IMR-90 (cell line): ENCODE results near the gene LIN9. TPM values are rescaled to one million over a fixed set of nuclear protein-coding genes. Genes with fewer than 3 reads are reported as not detected.

Experiments
- ATAC-seq: fragments of 200-7000 bp; cut with Tn5 transposase; 2 replicates; pipeline ENCODE4 v1.9.1; 2020; ENCODE audit warnings: low read depth, mild to moderate bottlenecking, moderate library complexity
- BruUV-seq: library from RNA; stranded (reverse); fragments of 400-500 nt; replicated peaks from 2 replicates; lab custom pipeline; 2021; lab: Mats Ljungman, UMichigan
- CTCF ChIA-PET: fragments of 300-600 bp; formaldehyde crosslinking; extraction: SDS; loops from one replicate; lab custom pipeline; 2021; ENCODE audit warnings: antibody characterized with exemption; lab: Yijun Ruan, JAX
- POLR2A ChIA-PET: fragments of 300-600 bp; sonication (Branson Sonifier 250); formaldehyde crosslinking; loops from one replicate; lab custom pipeline; 2022; ENCODE audit warnings: antibody characterized with exemption; ENCODE audit not compliant: unreplicated experiment; lab: Charles Lee
- DNase-seq: peaks from one replicate; pipeline ENCODE4 v3.0.0; 2013
- H2AFZ ChIP-seq: replicated peaks from 2 replicates; pipeline ENCODE3; 2013; ENCODE audit warnings: low read length, mild to moderate bottlenecking; ENCODE audit not compliant: poor library complexity
- H2AK5ac ChIP-seq: 2 replicates; pipeline ENCODE4 v1.6.1; 2013; ENCODE audit warnings: low read depth, low read length, inconsistent platforms
- H2AK9ac ChIP-seq: replicated peaks from 2 replicates; pipeline ENCODE3; 2013; ENCODE audit warnings: mild to moderate bottlenecking, low read depth, low read length, moderate library complexity; ENCODE audit not compliant: poor library complexity
- H2BK120ac ChIP-seq: 2 replicates; pipeline ENCODE4 v1.6.1; 2013; ENCODE audit warnings: low read depth, low read length, inconsistent platforms
- H2BK15ac ChIP-seq: 3 replicates; pipeline ENCODE4 v1.6.1; 2013; ENCODE audit warnings: low read depth, low read length, inconsistent platforms
- H2BK20ac ChIP-seq: 2 replicates; pipeline ENCODE4 v1.6.1; 2013; ENCODE audit warnings: low read depth, mild to moderate bottlenecking, inconsistent platforms, low read length, moderate library complexity
- H2BK5ac ChIP-seq: 2 replicates; pipeline ENCODE4 v1.6.1; 2013; ENCODE audit warnings: mild to moderate bottlenecking, low read depth, low read length, inconsistent platforms; ENCODE audit not compliant: poor library complexity, severe bottlenecking
- H3K14ac ChIP-seq: replicated peaks from 2 replicates; pipeline ENCODE4 v1.6.1; 2013; ENCODE audit warnings: low read depth, low read length, inconsistent platforms
- H3K18ac ChIP-seq: 2 replicates; pipeline ENCODE4 v1.6.1; 2013; ENCODE audit warnings: low read depth, low read length, control low read depth
- H3K23ac ChIP-seq: 2 replicates; pipeline ENCODE4 v1.6.1; 2013; ENCODE audit warnings: low read depth, low read length, inconsistent platforms
- H3K27ac ChIP-seq: 2 replicates; pipeline ENCODE4 v1.5.1; 2013; ENCODE audit warnings: mild to moderate bottlenecking, control low read depth, low read length; ENCODE audit not compliant: insufficient read depth
- H3K27me3 ChIP-seq: 2 replicates; pipeline ENCODE4 v1.6.1; 2013; ENCODE audit warnings: low read length; ENCODE audit not compliant: control insufficient read depth, insufficient read depth
- H3K36me3 ChIP-seq: 2 replicates; pipeline ENCODE4 v1.6.1; 2013; ENCODE audit warnings: low read length, mixed read lengths; ENCODE audit not compliant: control insufficient read depth, insufficient read depth
- H3K4ac ChIP-seq: 2 replicates; pipeline ENCODE4 v1.6.1; 2013; ENCODE audit warnings: low read depth, low read length, inconsistent platforms
- H3K4me1 ChIP-seq: 2 replicates; pipeline ENCODE4 v1.6.1; 2013; ENCODE audit warnings: low read length, mixed read lengths; ENCODE audit not compliant: control insufficient read depth, insufficient read depth
- H3K4me2 ChIP-seq: 2 replicates; pipeline ENCODE4 v1.6.1; 2013; ENCODE audit warnings: low read depth, mild to moderate bottlenecking, control low read depth, low read length, moderate library complexity
- H3K4me3 ChIP-seq: 2 replicates; pipeline ENCODE4 v1.5.1; 2013; ENCODE audit warnings: low read depth, mild to moderate bottlenecking, control low read depth, low read length, moderate library complexity; ENCODE audit not compliant: insufficient read depth
- H3K56ac ChIP-seq: 2 replicates; pipeline ENCODE4 v1.6.1; 2013; ENCODE audit warnings: low read length, inconsistent platforms; ENCODE audit not compliant: insufficient read depth; ENCODE audit errors: extremely low read depth
- H3K79me1 ChIP-seq, 2 experiments: 2 replicates each; pipeline ENCODE4 v1.6.1; 2013; ENCODE audit warnings: low read length in 2 of 2, inconsistent platforms in 1 of 2, low read depth in 1 of 2
- H3K9ac ChIP-seq: 2 replicates; pipeline ENCODE4 v1.6.1; 2013; ENCODE audit warnings: low read depth, low read length, control low read depth
- H3K9me1 ChIP-seq: 2 replicates; pipeline ENCODE4 v1.6.1; 2013; ENCODE audit warnings: low read length, inconsistent platforms; ENCODE audit not compliant: insufficient read depth
- H3K9me3 ChIP-seq: 2 replicates; pipeline ENCODE4 v1.6.1; 2013; ENCODE audit warnings: low read length; ENCODE audit not compliant: control insufficient read depth, insufficient read depth
- H4K20me1 ChIP-seq: 2 replicates; pipeline ENCODE4 v1.6.1; 2013; ENCODE audit warnings: low read length, inconsistent platforms; ENCODE audit not compliant: insufficient read depth
- H4K5ac ChIP-seq: 2 replicates; pipeline ENCODE4 v1.6.1; 2013; ENCODE audit warnings: mild to moderate bottlenecking, low read depth, low read length, control low read depth
- H4K8ac ChIP-seq, 2 experiments: 2 replicates each; pipeline ENCODE4 v1.6.1; 2013; ENCODE audit warnings: low read depth in 2 of 2, low read length in 2 of 2, control low read depth in 1 of 2, inconsistent platforms in 1 of 2
- H4K91ac ChIP-seq: 2 replicates; pipeline ENCODE4 v1.6.1; 2013; ENCODE audit warnings: low read depth, low read length, inconsistent platforms; ENCODE audit not compliant: insufficient read depth
- BHLHE40 ChIP-seq: fragments of 150-350 bp; IDR thresholded peaks from 2 replicates; pipeline ENCODE4 v1.6.1; 2016; ENCODE audit warnings: mild to moderate bottlenecking, low read depth, low read length
- CEBPB ChIP-seq: IDR thresholded peaks from 2 replicates; pipeline ENCODE4 v1.6.1; 2012; ENCODE audit warnings: low read depth, low read length, improper control_type of control experiment
- CHD1 ChIP-seq: IDR thresholded peaks from 2 replicates; pipeline ENCODE4 v1.6.1; 2012; ENCODE audit warnings: low read depth, low read length, improper control_type of control experiment
- FOS ChIP-seq: fragments of 150-350 bp; IDR thresholded peaks from 2 replicates; pipeline ENCODE4 v1.6.1; 2016; ENCODE audit warnings: low read depth, low read length
- MAFK ChIP-seq: IDR thresholded peaks from 2 replicates; pipeline ENCODE4 v1.6.1; 2012; ENCODE audit warnings: low read depth, low read length, improper control_type of control experiment
- MAZ ChIP-seq: IDR thresholded peaks from 2 replicates; pipeline ENCODE4 v1.6.1; 2012; ENCODE audit warnings: low read depth, mild to moderate bottlenecking, low read length, improper control_type of control experiment, moderate library complexity, borderline replicate concordance
- MXI1 ChIP-seq: IDR thresholded peaks from 2 replicates; pipeline ENCODE4 v1.6.1; 2012; ENCODE audit warnings: low read depth, mild to moderate bottlenecking, low read length, moderate library complexity, borderline replicate concordance
- NFE2L2 ChIP-seq: fragments of 150-350 bp; IDR thresholded peaks from 2 replicates; pipeline ENCODE4 v1.6.1; 2016; ENCODE audit warnings: low read depth, mild to moderate bottlenecking, low read length
- POLR2A ChIP-seq: IDR thresholded peaks from 2 replicates; pipeline ENCODE4 v1.6.1; 2012; ENCODE audit warnings: mild to moderate bottlenecking, low read depth, low read length
- RAD21 ChIP-seq: IDR thresholded peaks from 2 replicates; pipeline ENCODE4 v1.6.1; 2012; ENCODE audit warnings: low read length, improper control_type of control experiment
- RCOR1 ChIP-seq: IDR thresholded peaks from 2 replicates; pipeline ENCODE4 v1.6.1; 2012; ENCODE audit warnings: mild to moderate bottlenecking, low read length, improper control_type of control experiment; ENCODE audit not compliant: insufficient replicate concordance
- RFX5 ChIP-seq: IDR thresholded peaks from 2 replicates; pipeline ENCODE4 v1.8.0; 2012; ENCODE audit warnings: low read depth, mild to moderate bottlenecking, low read length, moderate library complexity
- WGBS, 2 experiments: methylation state at CpG; one replicate each; pipeline versions ENCODE4 v1.1.5 to v1.1.7; 2013; ENCODE audit warnings: missing lambda C conversion rate in 2 of 2; ENCODE audit not compliant: insufficient read length in 1 of 2; ENCODE audit errors: extremely low coverage in 2 of 2; 5-methylcytosine and 5-hydroxymethylcytosine counted together
- dilution Hi-C: fragments of 300-500 bp; cut with HindIII; formaldehyde crosslinking; loops from one replicate; pipeline ENCODE4 v1.14.3; 2018; ENCODE audit warnings: low sequenced_read_pairs; ENCODE audit not compliant: unreplicated experiment
- in situ Hi-C: fragments of 300-500 bp; cut with MboI; formaldehyde crosslinking; loops from 3 replicates; pipeline ENCODE4 v1.14.3; 2019; ENCODE audit warnings: low sequenced_read_pairs, inconsistent platforms, mixed read lengths
- intact Hi-C: fragments of 100-400 bp; cut with micrococcal nuclease; formaldehyde crosslinking; loops from 2 replicates; pipeline ENCODE4 v1.10.0; 2022
- polyA plus RNA-seq, 3 experiments: library from polyadenylated mRNA; depleted of rRNA; stranded (reverse); fragments of >200 nt; gene quantifications; 2 replicates each; pipeline ENCODE4 v1.2.3, GENCODE V29; 2012; ENCODE audit warnings: low replicate concordance in 1 of 3
- total RNA-seq: library from RNA; depleted of rRNA; stranded (reverse); fragments of >200 nt; gene quantifications from 2 replicates; pipeline ENCODE4 v1.2.3, GENCODE V29; 2012
- TF ChIP-seq, protein P1 (sequence below): fragments of 150-350 bp; IDR thresholded peaks from 2 replicates; pipeline ENCODE4 v1.6.1; 2017; ENCODE audit warnings: mild to moderate bottlenecking, antibody characterized with exemption, low read length, low read depth
- TF ChIP-seq, protein P2 (sequence below): conservative IDR thresholded peaks from 2 replicates; pipeline ENCODE4 v1.5.1; 2012; ENCODE audit warnings: mild to moderate bottlenecking, low read depth, low read length, improper control_type of control experiment
- TF ChIP-seq, protein P3 (sequence below): fragments of 150-350 bp; IDR thresholded peaks from 2 replicates; pipeline ENCODE4 v1.6.1; 2016; ENCODE audit warnings: low read depth, mild to moderate bottlenecking, low read length, moderate library complexity, borderline replicate concordance

Gene LIN9
- total and polyA plus RNA-seq, 2 of the 4 experiments (the other 2 are of a cell fraction), result 2.3 to 3.9 TPM

- no peak overlapping the region for H2BK20ac ChIP-seq
- no peak overlapping the region for H2AFZ ChIP-seq
- no peak overlapping the region for H4K8ac ChIP-seq
- H4K91ac ChIP-seq, result no peak overlapping the region
- WGBS, 2 experiments, result 89% methylated on average over 8 of the region's 17 CpGs; no CpG with 5 or more reads in 1 of the 2 experiments
- peaks cover 29% of the 10 kb centered on the region for H3K27me3 ChIP-seq
- H3K4ac ChIP-seq, result no peak overlapping the region
- H3K4me1 ChIP-seq, result no peaks in the 10 kb centered on the region
- no peak overlapping the region for H4K5ac ChIP-seq
- peak; percentile 42; the same call in 1 of the 2 replicates for ATAC-seq
- no peak overlapping the region for H3K23ac ChIP-seq
- DNase-seq, result no peak
- H3K9me1 ChIP-seq, result no peaks in the 10 kb centered on the region
- no peak overlapping the region for H3K27ac ChIP-seq
- dilution Hi-C loops (no loop called here), in situ Hi-C loops (no loop called here), intact Hi-C loops (loop anchor here (10.0 kb wide), 1 partner anchor 125 kb away; no protein-coding TSS in a partner anchor)
- H3K9me3 ChIP-seq, result no peaks in the 10 kb centered on the region
- H3K4me3 ChIP-seq, result no peak overlapping the region
- H2AK9ac ChIP-seq, result no peak overlapping the region
- H4K20me1 ChIP-seq, result no peaks in the 10 kb centered on the region
- H3K18ac ChIP-seq, result no peak overlapping the region
- no TSS peak for BruUV-seq
- H3K9ac ChIP-seq, result no peak overlapping the region
- H2BK15ac ChIP-seq, result no peak overlapping the region
- no peaks in the 10 kb centered on the region for H3K79me1 ChIP-seq
- H2BK5ac ChIP-seq, result no peak overlapping the region
- ChIA-PET CTCF (interaction anchor here (0.9 kb wide), 1 partner anchor 12 kb away, joined by 3 read pairs; no protein-coding TSS in a partner anchor), POLR2A (no interaction called here)
- no peak overlapping the region for H3K4me2 ChIP-seq
- no peaks in the 10 kb centered on the region for H3K36me3 ChIP-seq
- no peak overlapping the region for H3K56ac ChIP-seq
- H2BK120ac ChIP-seq, result no peak overlapping the region
- H2AK5ac ChIP-seq, result no peak overlapping the region
- no peak overlapping the region for H3K14ac ChIP-seq
- TF ChIP-seq BHLHE40 (no peak), RFX5 (no peak), CEBPB (no peak), RCOR1 (no peak), CHD1 (no peak), NFE2L2 (no peak), FOS (no peak), MAZ (no peak), RAD21 (no peak), MAFK (no peak), MXI1 (no peak), POLR2A (no peak)
- TF ChIP-seq, protein P1, sequence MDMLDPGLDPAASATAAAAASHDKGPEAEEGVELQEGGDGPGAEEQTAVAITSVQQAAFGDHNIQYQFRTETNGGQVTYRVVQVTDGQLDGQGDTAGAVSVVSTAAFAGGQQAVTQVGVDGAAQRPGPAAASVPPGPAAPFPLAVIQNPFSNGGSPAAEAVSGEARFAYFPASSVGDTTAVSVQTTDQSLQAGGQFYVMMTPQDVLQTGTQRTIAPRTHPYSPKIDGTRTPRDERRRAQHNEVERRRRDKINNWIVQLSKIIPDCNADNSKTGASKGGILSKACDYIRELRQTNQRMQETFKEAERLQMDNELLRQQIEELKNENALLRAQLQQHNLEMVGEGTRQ, result no peak
- TF ChIP-seq, protein P2, sequence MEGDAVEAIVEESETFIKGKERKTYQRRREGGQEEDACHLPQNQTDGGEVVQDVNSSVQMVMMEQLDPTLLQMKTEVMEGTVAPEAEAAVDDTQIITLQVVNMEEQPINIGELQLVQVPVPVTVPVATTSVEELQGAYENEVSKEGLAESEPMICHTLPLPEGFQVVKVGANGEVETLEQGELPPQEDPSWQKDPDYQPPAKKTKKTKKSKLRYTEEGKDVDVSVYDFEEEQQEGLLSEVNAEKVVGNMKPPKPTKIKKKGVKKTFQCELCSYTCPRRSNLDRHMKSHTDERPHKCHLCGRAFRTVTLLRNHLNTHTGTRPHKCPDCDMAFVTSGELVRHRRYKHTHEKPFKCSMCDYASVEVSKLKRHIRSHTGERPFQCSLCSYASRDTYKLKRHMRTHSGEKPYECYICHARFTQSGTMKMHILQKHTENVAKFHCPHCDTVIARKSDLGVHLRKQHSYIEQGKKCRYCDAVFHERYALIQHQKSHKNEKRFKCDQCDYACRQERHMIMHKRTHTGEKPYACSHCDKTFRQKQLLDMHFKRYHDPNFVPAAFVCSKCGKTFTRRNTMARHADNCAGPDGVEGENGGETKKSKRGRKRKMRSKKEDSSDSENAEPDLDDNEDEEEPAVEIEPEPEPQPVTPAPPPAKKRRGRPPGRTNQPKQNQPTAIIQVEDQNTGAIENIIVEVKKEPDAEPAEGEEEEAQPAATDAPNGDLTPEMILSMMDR, result no peak
- TF ChIP-seq, protein P3, sequence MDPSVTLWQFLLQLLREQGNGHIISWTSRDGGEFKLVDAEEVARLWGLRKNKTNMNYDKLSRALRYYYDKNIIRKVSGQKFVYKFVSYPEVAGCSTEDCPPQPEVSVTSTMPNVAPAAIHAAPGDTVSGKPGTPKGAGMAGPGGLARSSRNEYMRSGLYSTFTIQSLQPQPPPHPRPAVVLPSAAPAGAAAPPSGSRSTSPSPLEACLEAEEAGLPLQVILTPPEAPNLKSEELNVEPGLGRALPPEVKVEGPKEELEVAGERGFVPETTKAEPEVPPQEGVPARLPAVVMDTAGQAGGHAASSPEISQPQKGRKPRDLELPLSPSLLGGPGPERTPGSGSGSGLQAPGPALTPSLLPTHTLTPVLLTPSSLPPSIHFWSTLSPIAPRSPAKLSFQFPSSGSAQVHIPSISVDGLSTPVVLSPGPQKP, result no peak
Observed at GRCh38 chr1:226209307-226210059, 99.5 kb downstream of the LIN9 start.
